AG20443 (cell line): ENCODE measurements around the gene HLA-DRA.

Experiments used
- DNase-seq: peaks from one replicate; pipeline ENCODE4 v3.0.0; 2012; ENCODE audit warnings: low spot score, mixed read lengths

Gene HLA-DRA

GRCh38 chr6:32439602-32440214, at the start of gene HLA-DRA:
Gene HLA-DRA, plus strand, starts transcription at chr6:32439887. Its CDS starts 64 bp downstream, at chr6:32439951.
- peak; percentile 70 for DNase-seq

GRCh38 chr6:32391505-32391904, 48.2 kb upstream of the HLA-DRA start:
- DNase-seq: no peak

- no peak for DNase-seq
Measured at GRCh38 chr6:32393665-32394420, 45.8 kb upstream of the HLA-DRA start.

GRCh38 chr6:32396028-32396427, 43.7 kb upstream of the HLA-DRA start:
- DNase-seq: no peak

- DNase-seq: no peak
Measured at GRCh38 chr6:32397252-32397920, 42.3 kb upstream of the HLA-DRA start.

- no peak for DNase-seq
Measured at GRCh38 chr6:32401284-32401963, 38.3 kb upstream of the HLA-DRA start.

- DNase-seq: no peak
Measured at GRCh38 chr6:32402812-32403211, 36.9 kb upstream of the HLA-DRA start.

GRCh38 chr6:32405656-32406055, 34.0 kb upstream of the HLA-DRA start:
- no peak for DNase-seq

- DNase-seq: no peak
Measured at GRCh38 chr6:32406197-32406596, 33.5 kb upstream of the HLA-DRA start.

- DNase-seq: no peak
Measured at GRCh38 chr6:32406857-32407256, 32.8 kb upstream of the HLA-DRA start, which contains the start of gene BTNL2. Gene BTNL2, minus strand, starts transcription at chr6:32407181. Its CDS starts 58 bp downstream, at chr6:32407123.

- DNase-seq: no peak
Measured at GRCh38 chr6:32410906-32411305, 28.8 kb upstream of the HLA-DRA start.

GRCh38 chr6:32411566-32412327, 27.9 kb upstream of the HLA-DRA start:
- no peak for DNase-seq

- peak; percentile 86 for DNase-seq
Measured at GRCh38 chr6:32413427-32414047, 26.1 kb upstream of the HLA-DRA start.

GRCh38 chr6:32415521-32416019, 24.1 kb upstream of the HLA-DRA start:
- peak; percentile 77 for DNase-seq

GRCh38 chr6:32416036-32416435, 23.7 kb upstream of the HLA-DRA start:
- DNase-seq: no peak

GRCh38 chr6:32424589-32425300, 14.9 kb upstream of the HLA-DRA start:
- no peak for DNase-seq

GRCh38 chr6:32426338-32426737, 13.3 kb upstream of the HLA-DRA start:
- DNase-seq: no peak

GRCh38 chr6:32427218-32427617, 12.5 kb upstream of the HLA-DRA start:
- DNase-seq: no peak

- DNase-seq: no peak
Measured at GRCh38 chr6:32427934-32428474, 11.7 kb upstream of the HLA-DRA start.

GRCh38 chr6:32430179-32430578, 9.5 kb upstream of the HLA-DRA start:
- DNase-seq: no peak
